Fibroblast of villous mesenchyme (primary cell): ENCODE data around the gene PLA2G5. TPM values are rescaled to one million over a fixed set of nuclear protein-coding genes. Genes with fewer than 3 reads are reported as not detected.

Experiments used
- DNase-seq: peaks from one replicate; pipeline ENCODE4 v3.0.0-alpha.2; 2010; ENCODE audit warnings: low read depth
- H3K4me3 ChIP-seq: 2 replicates; pipeline ENCODE4 v1.5.1; 2011; ENCODE audit warnings: low read depth, mild to moderate bottlenecking, low read length
- total RNA-seq: library from RNA; depleted of rRNA; stranded (reverse); fragments of >200 nt; gene quantifications from 2 replicates; pipeline ENCODE4 v1.2.3, GENCODE V29; 2012
- TF ChIP-seq, protein P1 (sequence below): IDR thresholded peaks from 2 replicates; pipeline ENCODE4 v1.5.1; 2012; ENCODE audit warnings: low read depth, mild to moderate bottlenecking, low read length; ENCODE audit not compliant: insufficient read depth

Gene PLA2G5
- total RNA-seq, 1 donor: not detected

DNA sequence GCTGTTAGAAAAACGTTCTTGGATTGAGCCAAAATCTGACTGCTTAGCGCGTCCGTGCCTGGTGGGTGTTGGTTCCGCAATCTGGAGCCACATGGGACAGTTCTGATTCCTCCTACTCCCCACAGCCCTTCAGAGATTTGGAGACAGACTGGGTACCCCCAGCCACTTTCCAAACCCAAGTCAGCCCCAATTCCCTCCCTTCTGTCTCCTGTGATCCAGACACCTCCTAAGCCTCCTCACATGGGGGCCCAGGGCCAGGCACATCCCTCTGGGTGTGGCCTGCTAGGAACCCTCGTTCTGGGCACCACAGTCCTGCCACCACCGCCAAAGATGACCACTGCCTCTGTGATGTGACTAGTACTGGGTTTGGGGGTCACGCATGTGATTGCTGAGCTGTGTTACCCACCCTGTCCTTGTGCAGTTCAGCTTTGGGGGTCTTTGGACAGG is 4.8 kb downstream of the PLA2G5 start:
- H3K4me3 ChIP-seq: no peak overlapping the region
- DNase-seq: no peak
- TF ChIP-seq, protein P1, sequence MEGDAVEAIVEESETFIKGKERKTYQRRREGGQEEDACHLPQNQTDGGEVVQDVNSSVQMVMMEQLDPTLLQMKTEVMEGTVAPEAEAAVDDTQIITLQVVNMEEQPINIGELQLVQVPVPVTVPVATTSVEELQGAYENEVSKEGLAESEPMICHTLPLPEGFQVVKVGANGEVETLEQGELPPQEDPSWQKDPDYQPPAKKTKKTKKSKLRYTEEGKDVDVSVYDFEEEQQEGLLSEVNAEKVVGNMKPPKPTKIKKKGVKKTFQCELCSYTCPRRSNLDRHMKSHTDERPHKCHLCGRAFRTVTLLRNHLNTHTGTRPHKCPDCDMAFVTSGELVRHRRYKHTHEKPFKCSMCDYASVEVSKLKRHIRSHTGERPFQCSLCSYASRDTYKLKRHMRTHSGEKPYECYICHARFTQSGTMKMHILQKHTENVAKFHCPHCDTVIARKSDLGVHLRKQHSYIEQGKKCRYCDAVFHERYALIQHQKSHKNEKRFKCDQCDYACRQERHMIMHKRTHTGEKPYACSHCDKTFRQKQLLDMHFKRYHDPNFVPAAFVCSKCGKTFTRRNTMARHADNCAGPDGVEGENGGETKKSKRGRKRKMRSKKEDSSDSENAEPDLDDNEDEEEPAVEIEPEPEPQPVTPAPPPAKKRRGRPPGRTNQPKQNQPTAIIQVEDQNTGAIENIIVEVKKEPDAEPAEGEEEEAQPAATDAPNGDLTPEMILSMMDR: no peak

DNA sequence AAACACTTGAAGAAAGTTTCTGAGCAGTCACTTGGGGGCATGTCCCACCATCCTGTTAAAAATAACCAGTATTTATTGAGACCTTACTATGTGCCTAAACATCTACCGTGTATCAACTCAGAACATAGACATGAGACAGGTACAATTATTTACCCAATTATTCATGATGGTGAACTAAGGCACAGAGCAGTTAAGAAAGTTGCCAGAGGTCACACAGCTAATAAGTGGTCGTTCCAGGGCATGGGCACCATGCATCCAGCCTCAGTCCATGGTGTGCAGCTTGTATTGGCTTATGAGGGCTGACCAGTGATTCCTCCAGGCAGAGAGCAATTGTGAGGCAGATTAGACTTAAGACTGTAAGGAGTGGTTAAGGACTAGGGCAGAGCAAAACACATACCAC is 5.4 kb downstream of the PLA2G5 start:
- no peak for DNase-seq
- H3K4me3 ChIP-seq: no peak overlapping the region
- TF ChIP-seq, protein P1: no peak

DNA sequence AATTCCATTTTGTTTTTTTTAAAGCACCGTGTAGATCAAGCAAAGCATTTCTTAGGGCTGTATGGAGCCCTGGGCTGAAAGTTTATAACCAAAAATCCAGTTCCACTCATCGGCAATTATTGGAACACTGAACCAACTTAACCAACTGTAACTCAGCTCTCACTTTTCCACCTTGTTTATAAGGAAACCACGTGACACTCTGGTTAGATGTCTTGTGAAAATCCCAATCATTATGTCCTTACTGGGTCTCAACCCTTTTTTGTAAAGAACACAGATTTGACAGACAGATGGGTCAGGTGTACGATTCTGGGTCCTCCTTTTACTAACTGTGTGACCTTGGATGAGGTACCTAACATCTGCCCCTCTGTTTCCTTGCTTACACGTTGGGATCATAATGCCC is 6.2 kb downstream of the PLA2G5 start:
- no peak overlapping the region for H3K4me3 ChIP-seq
- TF ChIP-seq, protein P1: no peak
- DNase-seq: no peak

DNA sequence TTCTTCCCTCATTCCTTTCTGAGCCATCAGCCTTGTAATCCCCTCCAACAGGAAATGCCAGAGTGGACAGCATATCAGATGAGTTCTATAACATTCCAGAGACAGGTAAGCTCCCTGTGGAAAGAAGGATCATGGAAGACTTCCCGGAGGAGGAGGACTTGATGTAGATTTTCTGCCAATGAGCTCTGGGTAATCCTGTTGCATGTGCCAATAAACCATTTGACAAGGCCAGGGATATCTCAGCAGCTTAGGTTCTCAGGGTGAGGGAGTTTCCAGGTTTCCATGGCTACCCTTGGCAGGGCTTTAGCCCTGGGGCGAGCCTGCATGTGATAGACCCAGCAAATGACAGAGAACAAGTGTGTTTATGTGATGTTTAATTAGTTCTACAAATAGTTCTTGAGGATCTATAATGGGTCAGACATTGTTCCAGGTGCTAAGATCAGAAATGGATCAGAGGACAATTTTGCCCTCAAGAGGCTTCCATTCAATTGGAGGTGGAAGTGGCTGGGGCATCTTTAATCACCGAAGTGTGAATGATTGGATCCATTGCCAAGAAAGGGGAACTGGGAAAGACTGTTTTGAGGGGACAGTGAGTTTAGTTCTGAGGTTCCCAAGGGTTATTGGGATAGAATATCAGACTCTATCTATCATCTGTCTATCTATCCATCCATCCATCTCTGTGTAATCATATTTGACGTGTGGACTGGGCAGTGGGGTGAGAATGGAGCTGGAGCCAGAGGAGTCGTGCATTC is 6.9 kb downstream of the PLA2G5 start:
- TF ChIP-seq, protein P1: no peak
- H3K4me3 ChIP-seq: no peak overlapping the region
- no peak for DNase-seq

DNA sequence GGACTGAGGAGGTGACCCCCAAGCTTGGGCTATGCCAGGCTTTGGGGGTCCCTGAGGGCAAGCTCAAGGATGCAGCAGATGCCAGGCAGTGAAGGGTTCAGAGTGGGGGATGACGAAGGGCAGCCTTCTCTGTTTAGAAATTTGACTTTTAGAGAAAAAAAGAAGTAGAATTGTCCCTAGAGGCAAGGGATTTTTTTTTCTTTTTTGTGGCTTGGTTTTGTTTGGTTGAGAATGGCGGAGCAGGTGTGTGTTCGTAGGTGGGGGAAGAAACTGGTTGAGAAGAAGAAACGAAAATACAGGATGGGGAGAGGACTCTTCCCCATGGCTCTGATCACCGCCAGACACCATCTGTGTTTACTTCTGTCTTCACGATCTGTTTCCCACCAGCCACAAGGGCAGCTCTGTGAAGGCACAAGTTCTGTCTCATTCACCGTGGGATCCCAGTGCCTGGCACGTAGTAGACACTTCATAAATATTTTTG is 8.2 kb downstream of the PLA2G5 start:
- TF ChIP-seq, protein P1: no peak
- DNase-seq: no peak

DNA sequence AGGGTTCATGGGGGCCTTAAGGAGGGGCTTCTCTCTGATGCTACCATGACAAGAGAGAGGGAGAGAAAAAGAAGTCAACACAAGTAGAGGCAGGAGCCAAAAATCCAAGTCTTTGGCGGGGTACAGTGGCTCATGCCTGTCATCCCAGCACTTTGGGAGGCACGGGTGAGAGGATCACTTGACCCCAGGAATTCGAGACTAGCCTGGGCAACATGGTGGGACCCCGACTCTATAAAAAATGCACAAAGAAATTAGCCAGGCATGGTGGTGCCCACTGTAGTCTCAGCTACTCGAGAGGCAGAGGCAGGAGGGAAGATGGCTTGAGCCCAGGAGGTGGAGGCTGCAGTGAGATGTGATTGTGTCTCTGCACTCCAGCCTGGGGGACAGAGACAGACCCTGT is 8.7 kb downstream of the PLA2G5 start:
- no peak overlapping the region for H3K4me3 ChIP-seq
- no peak for DNase-seq
- TF ChIP-seq, protein P1: no peak

More for the DNA sequence above, 8.2 kb downstream of the PLA2G5 start:
- no peak overlapping the region for H3K4me3 ChIP-seq

DNA sequence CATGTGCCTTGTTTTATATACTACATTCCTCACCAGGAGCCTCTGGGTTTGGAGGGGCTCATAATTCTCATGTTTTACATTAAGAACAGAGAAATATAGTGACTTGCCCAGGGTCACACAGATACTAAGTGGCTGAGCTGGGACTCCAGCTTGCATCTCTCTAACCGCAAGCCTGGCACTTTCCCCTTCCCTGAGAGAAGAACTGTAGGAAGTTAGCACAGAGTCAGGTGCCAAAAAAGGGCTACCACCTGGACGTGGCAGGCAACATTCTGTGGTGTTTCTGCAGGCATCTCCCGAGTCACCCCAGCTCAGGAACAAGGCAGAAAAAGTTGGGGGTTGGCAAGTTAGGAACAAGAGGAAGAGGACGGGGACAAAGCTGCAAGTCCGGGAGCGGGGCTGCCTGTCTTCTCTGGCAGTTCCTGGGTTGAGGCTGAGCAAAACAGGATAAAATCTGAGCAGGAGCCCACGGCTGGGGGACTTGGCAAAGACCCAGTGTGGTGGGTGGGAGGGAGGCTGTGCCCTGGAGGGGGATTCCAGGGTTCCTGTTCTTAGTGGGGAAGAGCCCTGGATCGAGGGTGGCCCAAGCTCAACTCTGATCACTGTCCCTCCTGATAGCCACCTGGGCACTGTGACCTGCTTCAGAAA is 9.8 kb downstream of the PLA2G5 start:
- TF ChIP-seq, protein P1: no peak
- no peak for DNase-seq
- H3K4me3 ChIP-seq: no peak overlapping the region
